GM12865 (cell line): ENCODE data around the gene SLC9A1.

Source experiments
- DNase-seq: peaks from one replicate; pipeline ENCODE4 v3.0.0; 2010; ENCODE audit warnings: low read depth
- H3K4me3 ChIP-seq: 2 replicates; pipeline ENCODE4 v1.5.1; 2011; ENCODE audit warnings: mild to moderate bottlenecking, low read depth, low read length, control low read depth
- TF ChIP-seq, protein P1 (sequence below): IDR thresholded peaks from 2 replicates; pipeline ENCODE4 v1.5.1; 2011; ENCODE audit warnings: low read length, control low read depth, low read depth, inconsistent platforms; ENCODE audit not compliant: insufficient read depth; ENCODE audit errors: missing control alignments

SLC9A1 gene

DNA sequence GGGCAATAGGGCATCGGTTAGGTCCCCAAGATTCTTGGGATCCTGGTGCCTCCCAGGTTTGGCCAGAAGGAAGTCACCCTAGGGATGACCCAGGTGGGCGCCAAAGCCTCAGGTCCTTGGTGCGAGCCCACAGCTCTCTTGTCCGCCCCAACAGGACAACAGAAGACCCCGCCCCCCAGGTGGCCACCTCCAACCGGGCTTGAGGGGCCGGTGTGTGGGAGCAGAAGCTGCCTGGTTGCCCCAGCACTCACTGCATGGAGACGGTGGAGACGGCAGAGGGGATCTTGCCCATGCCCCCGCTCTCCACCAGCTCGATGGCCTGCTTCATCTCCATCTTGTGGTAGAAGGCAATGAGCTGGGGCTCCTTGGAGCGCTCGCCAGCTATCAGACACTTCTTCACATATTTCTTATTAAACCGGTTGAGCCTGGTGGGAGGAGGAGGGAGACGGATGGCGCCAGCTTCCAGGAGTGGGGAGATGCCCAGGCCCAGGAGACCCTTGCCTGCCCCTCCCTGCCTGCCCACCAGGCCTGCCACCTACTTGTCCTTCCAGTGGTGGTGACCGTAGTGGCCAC, 52.7 kb downstream of the SLC9A1 start:
- DNase-seq: no peak
- TF ChIP-seq, protein P1, sequence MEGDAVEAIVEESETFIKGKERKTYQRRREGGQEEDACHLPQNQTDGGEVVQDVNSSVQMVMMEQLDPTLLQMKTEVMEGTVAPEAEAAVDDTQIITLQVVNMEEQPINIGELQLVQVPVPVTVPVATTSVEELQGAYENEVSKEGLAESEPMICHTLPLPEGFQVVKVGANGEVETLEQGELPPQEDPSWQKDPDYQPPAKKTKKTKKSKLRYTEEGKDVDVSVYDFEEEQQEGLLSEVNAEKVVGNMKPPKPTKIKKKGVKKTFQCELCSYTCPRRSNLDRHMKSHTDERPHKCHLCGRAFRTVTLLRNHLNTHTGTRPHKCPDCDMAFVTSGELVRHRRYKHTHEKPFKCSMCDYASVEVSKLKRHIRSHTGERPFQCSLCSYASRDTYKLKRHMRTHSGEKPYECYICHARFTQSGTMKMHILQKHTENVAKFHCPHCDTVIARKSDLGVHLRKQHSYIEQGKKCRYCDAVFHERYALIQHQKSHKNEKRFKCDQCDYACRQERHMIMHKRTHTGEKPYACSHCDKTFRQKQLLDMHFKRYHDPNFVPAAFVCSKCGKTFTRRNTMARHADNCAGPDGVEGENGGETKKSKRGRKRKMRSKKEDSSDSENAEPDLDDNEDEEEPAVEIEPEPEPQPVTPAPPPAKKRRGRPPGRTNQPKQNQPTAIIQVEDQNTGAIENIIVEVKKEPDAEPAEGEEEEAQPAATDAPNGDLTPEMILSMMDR: no peak
- H3K4me3 ChIP-seq: no peak overlapping the region

DNA sequence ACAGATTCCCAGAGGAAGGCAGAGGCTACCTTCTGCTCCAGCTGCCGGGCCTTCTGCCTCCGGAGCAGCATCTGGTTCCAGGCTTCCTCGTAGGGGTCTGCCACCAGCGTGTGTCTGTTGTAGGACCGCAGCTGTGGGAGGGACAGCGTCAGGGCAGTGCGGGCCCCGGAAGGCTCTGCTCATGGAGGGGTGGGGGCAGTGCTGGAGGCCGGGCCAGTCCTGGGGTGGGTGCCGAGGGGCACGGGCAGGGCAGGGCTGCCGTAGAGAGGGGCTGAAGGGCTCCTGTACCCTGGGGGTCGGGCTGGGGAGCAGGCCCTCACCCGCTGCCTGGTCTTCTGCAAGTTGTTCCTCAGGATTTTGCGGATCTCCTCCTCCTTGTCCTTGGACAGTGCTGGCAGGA, 53.2 kb downstream of the SLC9A1 start:
- TF ChIP-seq, protein P1: no peak
- H3K4me3 ChIP-seq: no peak overlapping the region
- no peak for DNase-seq

DNA sequence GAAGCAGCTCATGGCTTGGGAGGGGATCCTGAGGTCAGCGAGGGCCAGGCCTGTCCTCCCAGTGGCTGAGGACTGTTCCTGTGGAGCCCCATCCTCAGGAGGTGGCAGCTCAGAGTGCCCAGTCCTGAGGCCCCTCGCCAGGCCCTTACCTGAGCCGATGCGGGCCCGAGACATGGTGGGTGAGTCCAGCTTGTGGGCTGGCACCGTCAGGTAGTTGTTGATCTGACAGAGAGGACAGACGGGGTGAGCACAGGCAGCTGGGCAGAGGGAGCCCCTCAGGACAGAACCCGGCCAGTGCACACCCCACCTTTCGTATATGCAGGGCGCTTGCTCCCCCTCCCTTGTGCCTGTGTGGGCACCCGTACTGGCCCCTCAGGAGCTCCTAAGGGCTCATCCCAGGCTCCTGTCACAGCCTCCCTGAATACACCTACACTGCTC, 53.9 kb downstream of the SLC9A1 start:
- H3K4me3 ChIP-seq: no peak overlapping the region
- TF ChIP-seq, protein P1: no peak
- no peak for DNase-seq

DNA sequence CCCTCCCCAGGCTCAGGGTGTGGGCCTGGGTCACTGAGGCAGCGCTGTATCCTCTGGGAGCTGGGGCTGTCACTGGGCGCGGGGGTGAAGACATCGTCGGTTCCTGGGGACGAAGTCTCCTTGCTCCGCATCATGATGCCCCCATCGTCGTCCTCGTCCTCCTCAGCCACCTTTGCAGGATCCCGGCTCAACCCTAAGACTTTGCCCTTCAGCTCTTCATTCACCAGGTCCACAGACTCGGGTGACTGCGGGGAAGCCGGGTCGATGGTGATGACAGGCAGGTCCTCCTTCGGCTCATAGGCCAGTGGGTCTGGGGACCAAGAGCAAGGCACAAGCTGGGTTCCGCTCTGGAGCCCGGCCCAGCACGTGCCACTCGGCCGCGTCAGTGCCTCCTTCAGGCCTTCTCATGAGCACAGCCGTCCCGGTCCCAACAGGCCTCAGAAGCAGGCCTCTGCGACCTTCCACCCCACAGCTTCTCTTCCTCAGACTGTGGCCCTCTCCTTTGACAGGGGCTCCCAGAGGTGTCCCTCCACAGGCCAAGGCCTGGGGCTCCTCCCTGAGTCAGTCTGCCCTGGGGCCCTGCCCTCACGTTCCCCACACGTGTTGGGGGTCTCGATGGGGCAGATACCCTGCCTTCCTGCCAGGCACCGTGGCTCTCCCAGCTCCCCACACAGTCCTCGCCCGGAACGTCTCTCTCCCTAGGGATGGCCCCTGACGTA, 54.4 kb downstream of the SLC9A1 start:
- DNase-seq: no peak

DNA sequence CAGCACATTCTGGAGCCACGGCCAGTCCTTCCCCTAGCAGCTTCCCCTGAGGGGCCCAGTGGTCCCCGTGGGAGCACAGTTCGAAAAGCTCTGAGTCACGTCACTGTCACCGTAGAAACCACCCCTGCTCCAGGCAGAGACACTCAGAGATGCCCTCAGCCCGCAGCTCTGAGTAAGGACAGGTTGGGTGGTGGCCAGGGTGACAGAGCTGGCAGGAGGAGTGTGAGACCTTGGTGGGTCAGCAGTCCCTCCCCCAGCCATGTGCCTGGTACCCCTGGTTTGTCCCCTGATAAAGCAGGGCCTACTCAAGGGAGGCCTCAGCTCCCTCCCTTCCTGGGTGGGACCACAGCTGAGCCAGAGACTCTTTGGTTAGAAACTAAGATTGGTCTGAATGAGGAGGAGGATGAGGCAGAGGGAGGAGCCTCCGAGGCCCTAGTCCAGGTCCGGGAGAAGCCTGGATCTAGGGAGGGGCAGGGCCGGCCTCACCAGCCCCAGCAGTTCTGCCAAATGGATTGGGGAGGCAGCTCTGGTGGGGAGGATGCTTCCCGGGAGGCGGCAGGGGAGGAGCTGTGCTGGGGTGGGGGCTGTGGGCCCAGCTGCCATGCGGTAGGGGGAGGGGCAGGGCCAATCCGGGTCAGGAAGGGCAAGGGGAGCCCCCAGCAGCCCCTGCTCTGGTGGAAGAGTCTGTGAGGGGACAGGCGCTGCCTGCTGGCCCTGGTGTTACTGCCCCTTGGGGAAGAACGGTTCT, 55.2 kb downstream of the SLC9A1 start:
- TF ChIP-seq, protein P1: no peak
- DNase-seq: peak; percentile 61
- no peak overlapping the region for H3K4me3 ChIP-seq

More for the DNA sequence above, 54.4 kb downstream of the SLC9A1 start:
- no peak overlapping the region for H3K4me3 ChIP-seq
- TF ChIP-seq, protein P1: no peak

DNA sequence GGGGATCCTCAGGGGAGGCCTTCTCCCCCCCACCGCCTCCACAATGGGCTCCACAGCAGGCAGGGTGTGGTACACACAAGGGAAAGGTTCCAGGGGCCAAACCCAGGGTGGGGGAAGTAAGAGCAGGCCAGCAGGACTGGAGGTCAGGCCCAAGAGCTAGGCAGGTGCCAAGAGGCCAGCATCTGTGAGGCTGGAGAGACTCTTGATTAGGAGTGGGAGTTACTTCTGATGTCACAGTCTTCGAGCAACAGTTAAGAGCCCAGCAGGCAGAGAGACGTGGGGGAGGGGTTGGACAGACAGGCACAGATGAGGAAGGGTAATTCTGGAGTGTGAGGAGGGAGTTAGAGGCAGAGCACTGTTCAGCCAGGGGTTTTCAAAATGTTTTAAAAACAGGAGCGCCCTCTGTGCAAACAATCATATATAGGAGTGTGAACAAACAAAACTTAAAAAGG, 55.8 kb downstream of the SLC9A1 start:
- peak; percentile 32 for DNase-seq
- no peak overlapping the region for H3K4me3 ChIP-seq

More for the DNA sequence above, 55.8 kb downstream of the SLC9A1 start:
- TF ChIP-seq, protein P1: no peak
